Heart left ventricle (tissue), 16 donors: ENCODE measurements around the gene KREMEN2. TPM values are rescaled to one million over a fixed set of nuclear protein-coding genes. Genes with fewer than 3 reads are reported as not detected.

Experiments used
- ATAC-seq, 4 donors: fragments of 200-7000 bp; cut with Tn5 transposase; one replicate each; pipeline ENCODE4 v1.9.1; 2020 to 2022; ENCODE audit warnings: moderate library complexity in 4 of 4, mild to moderate bottlenecking in 3 of 4, moderate number of reproducible peaks in 1 of 4
- DNase-seq, 5 donors: peaks; one replicate each; pipeline ENCODE4 v3.0.0-alpha.2; 2020
- H3K27ac ChIP-seq, 12 donors: fragments of 200-600 bp; sonication (generic) in 4 of 12; one replicate each; pipeline versions ENCODE4 v1.5.0 to v1.8.0; 2016 to 2022; ENCODE audit warnings: mild to moderate bottlenecking in 2 of 12
- H3K27me3 ChIP-seq, 9 donors: fragments of 200-600 bp; sonication (generic) in 2 of 9; one replicate each; pipeline versions ENCODE4 v1.5.1 to v1.8.0; 2016 to 2022; ENCODE audit warnings: mild to moderate bottlenecking in 3 of 9
- H3K36me3 ChIP-seq, 9 donors: fragments of 200-600 bp; sonication (generic) in 2 of 9; one replicate each; pipeline versions ENCODE4 v1.5.0 to v1.8.0; 2018 to 2022; ENCODE audit warnings: mild to moderate bottlenecking in 2 of 9
- H3K4me1 ChIP-seq, 12 donors: fragments of 200-600 bp; sonication (generic) in 4 of 12; one replicate each; pipeline versions ENCODE4 v1.5.0 to v1.8.0; 2016 to 2022; ENCODE audit warnings: mild to moderate bottlenecking in 3 of 12
- H3K4me3 ChIP-seq, 12 donors: fragments of 200-600 bp; sonication (generic) in 4 of 12; one replicate each; pipeline versions ENCODE4 v1.5.0 to v1.8.0; 2017 to 2022; ENCODE audit warnings: mild to moderate bottlenecking in 9 of 12, moderate library complexity in 4 of 12
- H3K9me3 ChIP-seq, 12 donors: fragments of 200-600 bp; sonication (generic) in 4 of 12; one replicate each; pipeline versions ENCODE4 v1.5.0 to v1.8.0; 2016 to 2022; ENCODE audit warnings: mild to moderate bottlenecking in 1 of 12
- POLR2A ChIP-seq, 2 donors: fragments of 450-650 bp; IDR thresholded peaks; one replicate each; pipeline ENCODE4 v1.6.1; 2017; ENCODE audit warnings: antibody characterized with exemption in 2 of 2, mild to moderate bottlenecking in 2 of 2, moderate library complexity in 2 of 2
- WGBS, 4 donors: extraction: QIAGEN DNeasy Blood & Tissue Kit in 2 of 4; methylation state at CpG; one replicate each; pipeline versions ENCODE4 v1.1.5 to v1.1.7; 2013 to 2018; 5-methylcytosine and 5-hydroxymethylcytosine counted together
- intact Hi-C, 10 donors: fragments of 100-400 bp; cut with DNase I; formaldehyde crosslinking; loops; one replicate each; pipeline versions ENCODE4 v1.11.1 to v1.14.2; 2022
- polyA plus RNA-seq, 2 donors: library from polyadenylated mRNA; stranded (reverse); fragments of 200-250 nt; gene quantifications; one replicate each; pipeline ENCODE4 v1.2.3, GENCODE V29; 2013
- total RNA-seq, 9 donors: library from RNA; depleted of rRNA in 2 of 9; stranded (reverse); fragments of >200 nt in 2 of 9; fragmentation: NEBNext Ultra II Directional in 3 of 9; extraction: Animal tissue kit (Norgen Biotek cat#: 25700) in 3 of 9; gene quantifications; one replicate each; pipeline versions ENCODE4 v1.1.0 to v1.2.4, GENCODE V29; 2016 to 2023
- TF ChIP-seq, protein P1 (sequence below), 12 donors: fragments of 200-600 bp; sonication (generic) in 4 of 12; IDR thresholded peaks; one replicate each; pipeline versions ENCODE4 v1.5.0 to v1.8.0; 2018 to 2022; ENCODE audit warnings: antibody characterized with exemption in 12 of 12, mild to moderate bottlenecking in 5 of 12
- donor health status: ischemic (EF 13 %, LVEDD 7.1; RV severe dilation, severe dysfunction).
- donor health status: healthy with polysubstance abuse.
- donor health status: DM: no; HTN: yes; CAD: no.
- donor health status: DM: no; HTN: no; CAD: no.
- donor health status: ischemic (EF 25% LVEDD 6.9; RV normal size, moderate dysfunction).
- donor health status: ischemic (EF 25% LVEDD 5.7; RV mildly dilated, moderate dysfunction).
- donor health status: healthy.
- donor health status: DM: yes; HTN: yes; CAD: no.
- donor health status: ischemic (EF 35%, LVEDD 5.7; RV mildly dilated, moderate dysfunction).
- donor health status: nonischemic (EF 11% LVEDD 7.7; RV severe dilation, severe dysfunction).
- donor health status: DM: yes; HTN: yes; CAD: no.
- donor health status: PGD.
- donor health status: ischemic (EF 29% LVEDD 5.4; RV normal size, mild dysfunction).
- donor health status: nonischemic (EF 23%, LVEDD 6.1; RV moderate dilation, normal function).

Gene KREMEN2
- total and polyA plus RNA-seq, 11 donors, result 0.27 TPM; not detected in 10

DNA sequence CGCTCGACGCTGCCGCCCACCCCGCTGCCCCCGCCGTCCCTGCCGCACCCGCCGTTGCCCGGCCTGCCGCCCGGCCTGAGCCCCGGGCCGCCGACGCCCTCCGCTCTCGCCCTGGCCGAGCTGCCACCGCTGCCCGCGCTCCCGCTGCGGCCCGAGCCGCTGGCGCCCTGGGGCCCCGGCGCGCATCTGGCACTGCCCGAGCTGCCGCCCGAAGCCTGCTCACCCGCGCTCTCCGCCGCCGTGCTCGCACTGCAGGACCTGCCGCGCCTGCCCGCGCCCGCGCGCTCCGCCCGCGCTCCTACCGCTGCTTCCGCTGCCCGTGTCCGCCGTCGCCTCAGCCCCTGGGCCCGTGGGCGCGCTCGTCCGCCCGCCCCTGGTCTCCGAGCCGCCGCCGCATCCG lies 40.2 kb downstream of the KREMEN2 start:
- Histone ChIP-seq H3K36me3 (peaks cover 0 to 2% (median 0%) of the 10 kb centered on the region in 9 donors), H3K27ac (peak overlapping the region in 1 of 12 donors; percentile 67), H3K27me3 (peaks cover 0 to 57% (median 23%) of the 10 kb centered on the region in 9 donors), H3K4me3 (peak overlapping the region in 6 of 12 donors; percentile 25 to 53 (median 40)), H3K9me3 (no peaks in the 10 kb centered on the region), H3K4me1 (peaks cover 0 to 30% (median 4%) of the 10 kb centered on the region in 12 donors)
- TF ChIP-seq, protein P1, sequence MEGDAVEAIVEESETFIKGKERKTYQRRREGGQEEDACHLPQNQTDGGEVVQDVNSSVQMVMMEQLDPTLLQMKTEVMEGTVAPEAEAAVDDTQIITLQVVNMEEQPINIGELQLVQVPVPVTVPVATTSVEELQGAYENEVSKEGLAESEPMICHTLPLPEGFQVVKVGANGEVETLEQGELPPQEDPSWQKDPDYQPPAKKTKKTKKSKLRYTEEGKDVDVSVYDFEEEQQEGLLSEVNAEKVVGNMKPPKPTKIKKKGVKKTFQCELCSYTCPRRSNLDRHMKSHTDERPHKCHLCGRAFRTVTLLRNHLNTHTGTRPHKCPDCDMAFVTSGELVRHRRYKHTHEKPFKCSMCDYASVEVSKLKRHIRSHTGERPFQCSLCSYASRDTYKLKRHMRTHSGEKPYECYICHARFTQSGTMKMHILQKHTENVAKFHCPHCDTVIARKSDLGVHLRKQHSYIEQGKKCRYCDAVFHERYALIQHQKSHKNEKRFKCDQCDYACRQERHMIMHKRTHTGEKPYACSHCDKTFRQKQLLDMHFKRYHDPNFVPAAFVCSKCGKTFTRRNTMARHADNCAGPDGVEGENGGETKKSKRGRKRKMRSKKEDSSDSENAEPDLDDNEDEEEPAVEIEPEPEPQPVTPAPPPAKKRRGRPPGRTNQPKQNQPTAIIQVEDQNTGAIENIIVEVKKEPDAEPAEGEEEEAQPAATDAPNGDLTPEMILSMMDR (IDR thresholded peaks at IDR 0.05), result no peak
- no peak for TF ChIP-seq POLR2A (IDR thresholded peaks at IDR 0.05)
- ATAC-seq (no peak), DNase-seq (no peak)
- intact Hi-C loops, result loop anchor here in 1 of 10 donors (1.0 kb wide), 1 partner anchor 16 kb away; the partner anchor contains the start of gene TNFRSF12A
- WGBS, 4 donors, result 0 to 2% (median 1%) methylated on average over 17 to 64 of the region's 67 CpGs

DNA sequence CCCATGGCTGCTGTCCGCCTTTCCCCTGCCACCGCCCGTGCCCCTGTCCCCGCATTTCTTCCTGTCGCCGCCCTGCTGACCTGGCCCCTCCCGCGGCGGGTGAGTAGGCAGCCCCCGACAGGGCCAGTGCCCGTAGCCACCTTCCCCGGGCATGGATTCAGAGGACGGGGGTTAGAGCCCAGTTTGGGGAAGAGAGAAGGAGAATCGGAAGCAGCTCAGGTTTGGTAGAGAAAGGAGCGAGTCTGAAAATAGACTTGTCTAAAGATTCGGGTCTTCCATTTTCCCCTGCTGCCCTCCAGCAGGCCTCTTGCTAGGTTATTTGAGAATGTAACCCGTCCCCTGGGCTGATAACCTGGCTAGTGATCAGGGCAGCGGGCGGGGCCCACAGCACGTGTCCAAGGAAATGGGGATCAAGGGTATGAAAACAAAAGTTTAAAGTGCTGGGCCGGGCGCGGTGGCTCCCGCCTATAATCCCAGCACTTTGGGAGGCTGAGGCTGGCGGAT lies 40.8 kb downstream of the KREMEN2 start:
- no peak for DNase-seq
- peak overlapping the region in 11 of 12 donors; percentile 15 to 56 (median 50) for H3K4me3 ChIP-seq
- 5 to 8% (median 6%) methylated on average over 19 to 25 of the region's 25 CpGs for WGBS, 4 donors
- no peak for ATAC-seq
- peaks cover 0 to 62% (median 29%) of the 10 kb centered on the region in 9 donors for H3K27me3 ChIP-seq
- peak overlapping the region in 9 of 12 donors; percentile 18 to 80 (median 65) for H3K27ac ChIP-seq
- peaks cover 0 to 30% (median 4%) of the 10 kb centered on the region in 12 donors for H3K4me1 ChIP-seq
- TF ChIP-seq, protein P1 (IDR thresholded peaks at IDR 0.05), result no peak
- no peak for TF ChIP-seq POLR2A (IDR thresholded peaks at IDR 0.05)
- intact Hi-C loops, result loop anchor here in 1 of 10 donors (1.0 kb wide), 1 partner anchor 15 kb away; the partner anchor contains the start of gene TNFRSF12A
- peaks cover 0 to 2% (median 0%) of the 10 kb centered on the region in 9 donors for H3K36me3 ChIP-seq
- no peaks in the 10 kb centered on the region for H3K9me3 ChIP-seq

DNA sequence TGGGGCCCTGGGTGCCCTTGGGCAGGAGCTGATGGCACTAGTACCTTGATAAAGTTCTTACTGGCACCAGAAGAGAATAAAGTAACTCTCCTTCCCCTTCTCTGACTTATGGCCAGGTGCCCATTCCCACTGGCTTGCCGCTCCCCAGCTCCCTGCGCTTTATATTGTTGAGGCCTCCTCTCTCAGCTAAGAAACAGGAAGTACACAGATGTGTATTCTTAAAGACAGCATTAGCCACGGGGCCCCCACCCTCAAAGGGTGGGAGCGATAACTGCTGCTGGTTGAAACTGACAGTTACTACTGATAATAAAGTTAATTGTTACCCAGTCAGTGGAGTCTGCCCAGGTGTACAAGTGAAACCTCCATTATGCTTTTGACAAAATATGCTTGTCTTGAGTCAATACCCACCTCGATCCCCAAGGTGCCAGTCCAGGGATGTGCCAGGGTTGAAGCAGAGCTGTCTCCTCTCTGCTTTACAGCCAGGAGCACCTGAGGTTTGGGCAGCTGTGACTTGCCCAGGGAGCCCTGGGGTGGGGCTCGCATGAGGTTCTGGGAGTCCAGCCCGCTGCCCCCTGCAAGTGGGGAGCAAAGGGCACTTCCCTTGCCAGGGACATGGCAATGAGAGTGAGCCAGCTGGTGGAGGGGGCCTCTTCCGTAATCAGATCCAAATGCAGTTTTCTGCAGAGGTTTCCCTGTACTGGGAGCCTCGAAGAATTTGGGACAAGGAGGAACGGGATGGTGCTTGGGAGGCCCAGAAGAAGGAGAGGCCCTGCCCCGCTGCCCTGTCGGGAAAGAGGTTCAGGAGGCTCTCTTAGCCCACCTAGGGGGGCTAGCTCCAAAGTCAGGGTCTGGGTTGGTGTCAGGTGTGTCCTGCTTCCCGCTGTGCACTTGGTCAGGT lies 43.2 kb downstream of the KREMEN2 start:
- no peak for ATAC-seq
- H3K4me1 ChIP-seq, result peaks cover 0 to 30% (median 4%) of the 10 kb centered on the region in 12 donors
- peaks cover 8 to 77% (median 43%) of the 10 kb centered on the region in 9 donors for H3K27me3 ChIP-seq
- H3K36me3 ChIP-seq, result peaks cover 0 to 2% (median 0%) of the 10 kb centered on the region in 9 donors
- WGBS, 4 donors, result 60 to 69% (median 65%) methylated on average over 12 to 13 of the region's 13 CpGs
- peak overlapping the region in 1 of 12 donors; percentile 33 for H3K4me3 ChIP-seq
- peak overlapping the region in 1 of 12 donors; percentile 49 for H3K27ac ChIP-seq
- TF ChIP-seq, protein P1 (IDR thresholded peaks at IDR 0.05), result no peak
- TF ChIP-seq POLR2A (IDR thresholded peaks at IDR 0.05), result no peak
- no peak for DNase-seq
- intact Hi-C loops, result no loop called here
- no peaks in the 10 kb centered on the region for H3K9me3 ChIP-seq
